Nephron progenitor cell (in vitro differentiated cells): ENCODE data around the gene CCR4.

Experiments
- DNase-seq: peaks from one replicate; pipeline ENCODE4 v3.0.0; 2021
- H3K27ac Mint-ChIP-seq: 2 replicates; pipeline ENCODE4 v1.8.0; 2021; ENCODE audit warnings: mild to moderate bottlenecking, moderate library complexity, mixed read lengths
- H3K27me3 Mint-ChIP-seq: 2 replicates; pipeline ENCODE4 v1.8.0; 2021; ENCODE audit warnings: mild to moderate bottlenecking, low read depth, mixed read lengths; ENCODE audit not compliant: poor library complexity
- H3K36me3 Mint-ChIP-seq: 2 replicates; pipeline ENCODE4 v1.8.0; 2021; ENCODE audit warnings: low read depth, mixed read lengths
- H3K4me1 Mint-ChIP-seq: 2 replicates; pipeline ENCODE4 v1.8.0; 2021; ENCODE audit warnings: mixed read lengths
- H3K4me3 Mint-ChIP-seq: 2 replicates; pipeline ENCODE4 v1.8.0; 2021; ENCODE audit warnings: mild to moderate bottlenecking, moderate library complexity, mixed read lengths
- H3K9me3 Mint-ChIP-seq: 2 replicates; pipeline ENCODE4 v1.8.0; 2021; ENCODE audit warnings: mild to moderate bottlenecking, moderate library complexity, mixed read lengths
- CTCF ChIP-seq: fragments of 200-600 bp; sonication (generic); IDR thresholded peaks from 2 replicates; pipeline ENCODE4 v1.5.0; 2021; ENCODE audit warnings: antibody characterized with exemption

The CCR4 gene

DNA sequence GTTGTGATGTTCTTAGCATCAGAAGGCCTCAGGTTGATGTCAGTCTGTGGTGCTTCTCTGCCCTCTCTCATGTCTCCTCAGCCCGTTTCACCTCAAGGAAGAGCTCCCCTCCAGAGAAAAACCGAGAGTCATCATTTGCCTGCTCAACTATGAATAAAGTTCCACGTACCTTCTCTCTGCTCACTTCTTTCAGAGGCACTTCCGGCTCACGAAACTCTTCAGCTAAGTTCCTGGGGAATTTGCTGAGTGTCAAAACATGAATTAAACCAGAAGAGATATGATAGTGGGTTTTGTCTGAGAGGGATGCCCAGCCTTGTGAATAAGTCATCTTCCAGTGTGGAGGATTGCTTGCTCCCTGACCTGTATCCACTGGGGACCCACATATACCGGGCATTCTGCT is 37.7 kb downstream of the CCR4 start:
- DNase-seq = no peak
- H3K27ac Mint-ChIP-seq = peak overlapping the region; percentile 17
- no peaks in the 10 kb centered on the region for H3K9me3 Mint-ChIP-seq
- peaks cover 17% of the 10 kb centered on the region for H3K27me3 Mint-ChIP-seq
- no peaks in the 10 kb centered on the region for H3K4me1 Mint-ChIP-seq
- no peak overlapping the region for H3K4me3 Mint-ChIP-seq
- no peak for TF ChIP-seq CTCF
- no peaks in the 10 kb centered on the region for H3K36me3 Mint-ChIP-seq

DNA sequence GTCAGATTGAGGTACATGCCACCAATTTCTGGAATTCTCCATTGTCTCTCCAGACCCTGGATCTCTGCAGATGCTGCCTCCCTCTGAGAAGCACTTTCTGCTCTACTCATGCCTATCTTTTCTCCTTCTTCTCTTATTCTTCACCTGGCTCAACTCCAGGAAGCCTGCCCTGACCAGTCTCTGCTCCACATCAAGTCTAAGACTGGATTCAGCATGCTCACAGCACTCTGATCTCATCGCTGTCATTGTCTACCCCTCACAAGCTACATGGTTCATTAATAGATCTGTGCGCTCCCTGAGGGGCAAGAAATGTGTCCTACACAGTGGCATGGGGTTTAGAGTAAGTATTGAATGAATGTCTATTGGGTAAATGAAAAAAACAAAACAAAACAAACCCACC is 38.7 kb downstream of the CCR4 start:
- H3K27me3 Mint-ChIP-seq = peaks cover 17% of the 10 kb centered on the region
- no peak for DNase-seq
- H3K27ac Mint-ChIP-seq = peak overlapping the region; percentile 10
- no peaks in the 10 kb centered on the region for H3K36me3 Mint-ChIP-seq
- TF ChIP-seq CTCF = no peak
- H3K4me1 Mint-ChIP-seq = no peaks in the 10 kb centered on the region
- H3K4me3 Mint-ChIP-seq = no peak overlapping the region
- H3K9me3 Mint-ChIP-seq = no peaks in the 10 kb centered on the region

DNA sequence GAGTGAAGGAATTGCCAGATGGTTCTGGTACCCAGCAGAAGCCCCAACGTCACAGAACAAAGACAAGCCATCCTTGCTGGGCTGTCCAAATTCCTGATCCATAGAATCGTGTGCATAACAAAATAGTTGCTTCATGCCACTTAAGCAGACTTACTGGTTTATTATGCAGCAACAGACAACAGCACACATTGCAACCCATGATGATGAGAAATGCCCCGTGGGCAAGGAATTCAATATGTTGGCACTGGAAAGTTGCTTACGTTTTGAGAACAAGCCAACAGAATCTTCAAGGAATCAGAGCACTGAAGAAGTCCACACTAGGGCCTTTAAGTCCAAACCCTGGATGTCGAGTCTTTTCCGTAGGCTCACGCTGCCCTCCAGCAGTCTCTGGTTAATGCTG is 40.3 kb downstream of the CCR4 start:
- no peaks in the 10 kb centered on the region for H3K4me1 Mint-ChIP-seq
- no peaks in the 10 kb centered on the region for H3K9me3 Mint-ChIP-seq
- DNase-seq = no peak
- no peak for TF ChIP-seq CTCF
- no peak overlapping the region for H3K4me3 Mint-ChIP-seq
- no peaks in the 10 kb centered on the region for H3K36me3 Mint-ChIP-seq
- no peak overlapping the region for H3K27ac Mint-ChIP-seq
- H3K27me3 Mint-ChIP-seq = peaks cover 9% of the 10 kb centered on the region

GRCh38 chr3:32992310-32992686 is 40.9 kb downstream of the CCR4 start:
- TF ChIP-seq CTCF = no peak
- Mint-ChIP-seq H3K27me3 (peaks cover 5% of the 10 kb centered on the region), H3K4me3 (no peak overlapping the region), H3K36me3 (no peaks in the 10 kb centered on the region), H3K27ac (no peak overlapping the region), H3K9me3 (no peaks in the 10 kb centered on the region), H3K4me1 (no peaks in the 10 kb centered on the region)
- no peak for DNase-seq

GRCh38 chr3:32994045-32994444 is 42.6 kb downstream of the CCR4 start:
- no peak for TF ChIP-seq CTCF

GRCh38 chr3:32995098-32995497 is 43.7 kb downstream of the CCR4 start:
- no peak for TF ChIP-seq CTCF
- Mint-ChIP-seq H3K27me3 (peaks cover 15% of the 10 kb centered on the region), H3K4me1 (no peaks in the 10 kb centered on the region), H3K36me3 (no peaks in the 10 kb centered on the region), H3K27ac (no peak overlapping the region), H3K9me3 (no peaks in the 10 kb centered on the region), H3K4me3 (no peak overlapping the region)
- DNase-seq = no peak

More at GRCh38 chr3:32994045-32994444, 42.6 kb downstream of the CCR4 start:
- H3K27me3 Mint-ChIP-seq = peaks cover 8% of the 10 kb centered on the region
- no peaks in the 10 kb centered on the region for H3K36me3 Mint-ChIP-seq
- no peaks in the 10 kb centered on the region for H3K9me3 Mint-ChIP-seq
- DNase-seq = no peak
- H3K27ac Mint-ChIP-seq = no peak overlapping the region
- no peak overlapping the region for H3K4me3 Mint-ChIP-seq
- no peaks in the 10 kb centered on the region for H3K4me1 Mint-ChIP-seq
